Measurements from ENCODE around the gene ZFPL1.

ZFPL1 gene

GRCh38 chr11:65060913-65061408, 23.1 kb upstream of the ZFPL1 start:
- no peak for DNase-seq (ENCODE audit: low read depth)

GRCh38 chr11:65063532-65063931, 20.5 kb upstream of the ZFPL1 start:
- DNase-seq (ENCODE audit: low read depth) = no peak

- DNase-seq (ENCODE audit: low read depth) = no peak
These were observed 19.2 kb upstream of the ZFPL1 start for GRCh38 chr11:65064847-65065240.

GRCh38 chr11:65065851-65066250, 18.2 kb upstream of the ZFPL1 start:
- no peak for DNase-seq (ENCODE audit: low read depth)

- DNase-seq (ENCODE audit: low read depth) = no peak
These were observed 17.7 kb upstream of the ZFPL1 start for GRCh38 chr11:65066315-65066714.

GRCh38 chr11:65066805-65067291, 17.2 kb upstream of the ZFPL1 start:
- DNase-seq (ENCODE audit: low read depth) = no peak

- no peak for DNase-seq (ENCODE audit: low read depth)
These were observed 16.6 kb upstream of the ZFPL1 start for GRCh38 chr11:65067446-65067845.

GRCh38 chr11:65069217-65069616, 14.8 kb upstream of the ZFPL1 start:
- DNase-seq (ENCODE audit: low read depth) = no peak

- no peak for DNase-seq (ENCODE audit: low read depth)
These were observed 12.0 kb upstream of the ZFPL1 start for GRCh38 chr11:65071907-65072630.

GRCh38 chr11:65072631-65072966, 11.4 kb upstream of the ZFPL1 start:
- DNase-seq (ENCODE audit: low read depth) = no peak

GRCh38 chr11:65077451-65077850, 6.6 kb upstream of the ZFPL1 start:
- no peak for DNase-seq (ENCODE audit: low read depth)

- peak; percentile 40 for DNase-seq (ENCODE audit: low read depth)
These were observed 5.9 kb upstream of the ZFPL1 start for GRCh38 chr11:65078151-65078550.

- DNase-seq (ENCODE audit: low read depth) = no peak
These were observed 5.2 kb upstream of the ZFPL1 start for GRCh38 chr11:65078786-65079342.

GRCh38 chr11:65083134-65083833, 738 bp upstream of the ZFPL1 start:
- DNase-seq (ENCODE audit: low read depth) = no peak

GRCh38 chr11:65084598-65085375, 765 bp downstream of the ZFPL1 start:
- no peak for DNase-seq (ENCODE audit: low read depth)

GRCh38 chr11:65085446-65085845, 1.4 kb downstream of the ZFPL1 start:
- DNase-seq (ENCODE audit: low read depth) = no peak

- no peak for DNase-seq (ENCODE audit: low read depth)
These were observed 2.8 kb downstream of the ZFPL1 start for GRCh38 chr11:65086809-65087208.

- DNase-seq (ENCODE audit: low read depth) = no peak
These were observed 3.2 kb downstream of the ZFPL1 start for GRCh38 chr11:65087216-65087615.

GRCh38 chr11:65087827-65088226, 3.8 kb downstream of the ZFPL1 start:
- no peak for DNase-seq (ENCODE audit: low read depth)

GRCh38 chr11:65089621-65090020, 5.6 kb downstream of the ZFPL1 start:
- no peak for DNase-seq (ENCODE audit: low read depth)

GRCh38 chr11:65090628-65091027, 6.6 kb downstream of the ZFPL1 start:
- DNase-seq (ENCODE audit: low read depth) = no peak

- no peak for DNase-seq (ENCODE audit: low read depth)
These were observed 11.4 kb downstream of the ZFPL1 start for GRCh38 chr11:65095427-65095826.
